CD4-positive, alpha-beta T cell treated with Interleukin-6 at 100 ng/mL for 8 hours (primary cell): ENCODE data around the gene HRH1.
"Not testable (repeated sequence)": the region's sequence is repeated elsewhere in the genome, so short reads cannot be mapped to it uniquely, and the experiment has no call there.

Experiments used
- DNase-seq: peaks from one replicate; pipeline ENCODE4 v3.0.0-alpha.2; 2020; ENCODE audit warnings: mixed read lengths, low spot score

Gene HRH1

GRCh38 chr3:11140713-11141104 lies 13.6 kb upstream of the HRH1 start:
- no peak for DNase-seq

GRCh38 chr3:11143476-11143875 lies 10.8 kb upstream of the HRH1 start:
- no peak for DNase-seq

GRCh38 chr3:11144996-11145395 lies 9.3 kb upstream of the HRH1 start:
- no peak for DNase-seq

GRCh38 chr3:11145888-11146287 lies 8.4 kb upstream of the HRH1 start:
- no peak for DNase-seq

- no peak for DNase-seq
Measured at GRCh38 chr3:11146773-11147660, 7.3 kb upstream of the HRH1 start.

GRCh38 chr3:11150256-11150655 lies 4.0 kb upstream of the HRH1 start:
- DNase-seq = no peak

- DNase-seq = no peak
Measured at GRCh38 chr3:11152301-11152700, 2.0 kb upstream of the HRH1 start.

GRCh38 chr3:11154953-11155325 lies 646 bp downstream of the HRH1 start:
- no peak for DNase-seq

GRCh38 chr3:11155341-11156025 lies 1.2 kb downstream of the HRH1 start:
- no peak for DNase-seq

GRCh38 chr3:11156026-11156410 lies 1.7 kb downstream of the HRH1 start:
- no peak for DNase-seq

GRCh38 chr3:11157421-11157820 lies 3.1 kb downstream of the HRH1 start:
- DNase-seq = no peak

GRCh38 chr3:11159421-11159904 lies 5.2 kb downstream of the HRH1 start:
- DNase-seq = no peak

GRCh38 chr3:11161666-11162065 lies 7.4 kb downstream of the HRH1 start:
- DNase-seq = no peak

GRCh38 chr3:11162401-11163345 lies 8.4 kb downstream of the HRH1 start:
- DNase-seq = no peak

- no peak for DNase-seq
Measured at GRCh38 chr3:11164607-11165006, 10.3 kb downstream of the HRH1 start.

- no peak for DNase-seq
Measured at GRCh38 chr3:11165476-11165875, 11.2 kb downstream of the HRH1 start.

GRCh38 chr3:11166807-11167400 lies 12.6 kb downstream of the HRH1 start:
- not testable (repeated sequence) for DNase-seq

GRCh38 chr3:11167590-11167989 lies 13.3 kb downstream of the HRH1 start:
- no peak for DNase-seq

GRCh38 chr3:11168406-11168805 lies 14.1 kb downstream of the HRH1 start:
- no peak for DNase-seq

GRCh38 chr3:11168881-11169805 lies 14.8 kb downstream of the HRH1 start:
- no peak for DNase-seq
